GM18502 (cell line): ENCODE measurements around the gene NLGN3.

Experiments used
- ATAC-seq: cut with Tn5 transposase; IDR thresholded peaks from one replicate; pipeline ENCODE4 v1.9.1; 2021; ENCODE audit warnings: mild to moderate bottlenecking; ENCODE audit not compliant: unreplicated experiment, poor library complexity

The NLGN3 gene

GRCh38 chrX:71118032-71118984 is 26.3 kb upstream of the NLGN3 start, which contains the start of gene MED12:
Gene MED12 (plus strand): TSS chrX:71118596. CDS start chrX:71118755, 159 bp downstream.
- peak; percentile 86 for ATAC-seq

GRCh38 chrX:71118985-71119535 is 25.6 kb upstream of the NLGN3 start:
- no peak for ATAC-seq

- ATAC-seq: no peak
Measured at GRCh38 chrX:71128166-71128833, 16.3 kb upstream of the NLGN3 start.

GRCh38 chrX:71128915-71129765 is 15.5 kb upstream of the NLGN3 start:
- peak; percentile 78 for ATAC-seq

GRCh38 chrX:71131510-71131909 is 13.1 kb upstream of the NLGN3 start:
- no peak for ATAC-seq

GRCh38 chrX:71140440-71140839 is 4.2 kb upstream of the NLGN3 start:
- ATAC-seq: no peak

GRCh38 chrX:71143508-71143907 is 1.1 kb upstream of the NLGN3 start:
- ATAC-seq: no peak

- ATAC-seq: no peak
Measured at GRCh38 chrX:71147496-71148277, 3.0 kb downstream of the NLGN3 start.

GRCh38 chrX:71148278-71148663 is 3.6 kb downstream of the NLGN3 start:
- no peak for ATAC-seq

GRCh38 chrX:71151366-71151765 is 6.7 kb downstream of the NLGN3 start:
- no peak for ATAC-seq

GRCh38 chrX:71154196-71154595 is 9.6 kb downstream of the NLGN3 start:
- ATAC-seq: no peak

- ATAC-seq: no peak
Measured at GRCh38 chrX:71154641-71155040, 10.0 kb downstream of the NLGN3 start.

GRCh38 chrX:71158603-71159002 is 14.0 kb downstream of the NLGN3 start:
- no peak for ATAC-seq

GRCh38 chrX:71159335-71159734 is 14.7 kb downstream of the NLGN3 start:
- no peak for ATAC-seq

GRCh38 chrX:71160475-71160874 is 15.8 kb downstream of the NLGN3 start:
- no peak for ATAC-seq

- no peak for ATAC-seq
Measured at GRCh38 chrX:71162981-71163380, 18.3 kb downstream of the NLGN3 start.

GRCh38 chrX:71164071-71164470 is 19.4 kb downstream of the NLGN3 start:
- ATAC-seq: no peak

- no peak for ATAC-seq
Measured at GRCh38 chrX:71166461-71166860, 21.8 kb downstream of the NLGN3 start.

GRCh38 chrX:71167031-71167781 is 22.6 kb downstream of the NLGN3 start:
- ATAC-seq: no peak
